Upper lobe of left lung (tissue), 6 donors: ENCODE data around the gene ANKRD11. TPM values are rescaled to one million over a fixed set of nuclear protein-coding genes. Genes with fewer than 3 reads are reported as not detected.
A peak's percentile ranks its signal among the peaks of the same experiment; 100 is the strongest.

Experiments used
- ATAC-seq, 2 donors: fragments of 200-7000 bp; cut with Tn5 transposase; one replicate each; pipeline ENCODE4 v1.9.1; 2022; ENCODE audit warnings: mild to moderate bottlenecking in 2 of 2, moderate library complexity in 2 of 2; ENCODE audit not compliant: low FRiP score in 2 of 2
- DNase-seq, 2 donors: peaks; one replicate each; pipeline ENCODE4 v3.0.0-alpha.2; 2019 to 2020
- H3K27ac ChIP-seq, 4 donors: fragments of 200-600 bp; sonication (generic); one replicate each; pipeline ENCODE4 v1.5.1; 2016 to 2019
- H3K27me3 ChIP-seq, 4 donors: fragments of 200-600 bp; sonication (generic); one replicate each; pipeline ENCODE4 v1.5.1; 2017 to 2019
- H3K36me3 ChIP-seq, 4 donors: fragments of 200-600 bp; sonication (generic); one replicate each; pipeline ENCODE4 v1.5.1; 2016 to 2019
- H3K4me1 ChIP-seq, 4 donors: fragments of 200-600 bp; sonication (generic); one replicate each; pipeline ENCODE4 v1.5.1; 2018 to 2019
- H3K4me3 ChIP-seq, 4 donors: fragments of 200-600 bp; sonication (generic); one replicate each; pipeline ENCODE4 v1.5.1; 2017 to 2019; ENCODE audit warnings: mild to moderate bottlenecking in 2 of 4, moderate library complexity in 1 of 4
- H3K9me3 ChIP-seq, 4 donors: fragments of 200-600 bp; sonication (generic); one replicate each; pipeline ENCODE4 v1.5.1; 2018 to 2019
- EP300 ChIP-seq, 4 donors: sonication (generic); formaldehyde crosslinking; IDR thresholded peaks; one replicate each; pipeline ENCODE4 v1.5.1; 2017; ENCODE audit warnings: antibody characterized with exemption in 4 of 4, control low read depth in 2 of 4
- POLR2A ChIP-seq, 4 donors: fragments of 450-650 bp; IDR thresholded peaks; one replicate each; pipeline ENCODE4 v1.5.1; 2016 to 2017; ENCODE audit warnings: antibody characterized with exemption in 4 of 4, mild to moderate bottlenecking in 2 of 4
- POLR2AphosphoS5 ChIP-seq, 2 donors: sonication (generic); formaldehyde crosslinking; IDR thresholded peaks; one replicate each; pipeline ENCODE4 v1.5.1; 2017; ENCODE audit warnings: antibody characterized with exemption in 2 of 2
- WGBS, 2 donors: methylation state at CpG; one replicate each; pipeline ENCODE4 v1.1.5; 2017 to 2018; 5-methylcytosine and 5-hydroxymethylcytosine counted together
- total RNA-seq, 6 donors: library from RNA; depleted of rRNA in 4 of 6; stranded (reverse); fragments of >200 nt in 4 of 6; gene quantifications; one replicate each; pipeline versions ENCODE4 v1.1.0 to v1.2.1, GENCODE V29; 2016 to 2021
- TF ChIP-seq, protein P1 (sequence below), 6 experiments: fragments of 450-650 bp in 4 of 6; fragments of 200-600 bp in 2 of 6; sonication (generic) in 2 of 6; IDR thresholded peaks; one replicate each; pipeline ENCODE4 v1.5.1; 2016 to 2019; ENCODE audit warnings: antibody characterized with exemption in 6 of 6
- donor health status: DM: no; HTN: no; CAD: no; lungs with moderate emphysema.
- donor health status: DM: no; HTN: yes; CAD: no; lungs with severe emphysema.

The ANKRD11 gene
- total RNA-seq, 6 donors from 2014 or later = 92.4 to 313 (median 134) TPM

- no peak for DNase-seq
Observed at GRCh38 chr16:89312598-89313299, 177.6 kb downstream of the ANKRD11 start.

GRCh38 chr16:89312194-89312593 lies 178.2 kb downstream of the ANKRD11 start:
- Histone ChIP-seq H3K4me3 (no peak overlapping the region), H3K27ac (peak overlapping the region in 1 of 4 donors; percentile 17), H3K9me3 (no peaks in the 10 kb centered on the region), H3K27me3 (no peaks in the 10 kb centered on the region), H3K36me3 (peaks cover 0 to 33% (median 22%) of the 10 kb centered on the region in 4 donors), H3K4me1 (peaks cover 38 to 59% (median 42%) of the 10 kb centered on the region in 4 donors)
- DNase-seq = no peak
- ATAC-seq = no peak
- TF ChIP-seq POLR2A (IDR thresholded peaks at IDR 0.05) (no peak), POLR2AphosphoS5 (IDR thresholded peaks at IDR 0.05) (no peak), EP300 (IDR thresholded peaks at IDR 0.05) (no peak)
- TF ChIP-seq, protein P1, sequence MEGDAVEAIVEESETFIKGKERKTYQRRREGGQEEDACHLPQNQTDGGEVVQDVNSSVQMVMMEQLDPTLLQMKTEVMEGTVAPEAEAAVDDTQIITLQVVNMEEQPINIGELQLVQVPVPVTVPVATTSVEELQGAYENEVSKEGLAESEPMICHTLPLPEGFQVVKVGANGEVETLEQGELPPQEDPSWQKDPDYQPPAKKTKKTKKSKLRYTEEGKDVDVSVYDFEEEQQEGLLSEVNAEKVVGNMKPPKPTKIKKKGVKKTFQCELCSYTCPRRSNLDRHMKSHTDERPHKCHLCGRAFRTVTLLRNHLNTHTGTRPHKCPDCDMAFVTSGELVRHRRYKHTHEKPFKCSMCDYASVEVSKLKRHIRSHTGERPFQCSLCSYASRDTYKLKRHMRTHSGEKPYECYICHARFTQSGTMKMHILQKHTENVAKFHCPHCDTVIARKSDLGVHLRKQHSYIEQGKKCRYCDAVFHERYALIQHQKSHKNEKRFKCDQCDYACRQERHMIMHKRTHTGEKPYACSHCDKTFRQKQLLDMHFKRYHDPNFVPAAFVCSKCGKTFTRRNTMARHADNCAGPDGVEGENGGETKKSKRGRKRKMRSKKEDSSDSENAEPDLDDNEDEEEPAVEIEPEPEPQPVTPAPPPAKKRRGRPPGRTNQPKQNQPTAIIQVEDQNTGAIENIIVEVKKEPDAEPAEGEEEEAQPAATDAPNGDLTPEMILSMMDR (IDR thresholded peaks at IDR 0.05) = no peak
- WGBS, 2 donors = 78 to 89% methylated on average over 10 to 11 of the region's 11 CpGs

More at GRCh38 chr16:89312598-89313299, 177.6 kb downstream of the ANKRD11 start:
- TF ChIP-seq EP300 (IDR thresholded peaks at IDR 0.05) (no peak), POLR2AphosphoS5 (IDR thresholded peaks at IDR 0.05) (no peak), POLR2A (IDR thresholded peaks at IDR 0.05) (no peak)
- TF ChIP-seq, protein P1 (IDR thresholded peaks at IDR 0.05) = no peak
- 95 to 96% methylated on average over 6 to 22 of the region's 22 CpGs for WGBS, 2 donors
- Histone ChIP-seq H3K36me3 (peaks cover 0 to 33% (median 22%) of the 10 kb centered on the region in 4 donors), H3K9me3 (no peaks in the 10 kb centered on the region), H3K27ac (peak overlapping the region in 1 of 4 donors; percentile 17), H3K27me3 (no peaks in the 10 kb centered on the region), H3K4me1 (peaks cover 43 to 64% (median 48%) of the 10 kb centered on the region in 4 donors), H3K4me3 (no peak overlapping the region)
- ATAC-seq = no peak

- Histone ChIP-seq H3K27ac (no peak overlapping the region), H3K27me3 (no peaks in the 10 kb centered on the region), H3K4me3 (no peak overlapping the region), H3K4me1 (peaks cover 32 to 53% (median 36%) of the 10 kb centered on the region in 4 donors), H3K9me3 (no peaks in the 10 kb centered on the region), H3K36me3 (peaks cover 0 to 33% (median 21%) of the 10 kb centered on the region in 4 donors)
- WGBS, 2 donors = 92 to 94% methylated on average over 6 of the region's 6 CpGs
- TF ChIP-seq POLR2A (IDR thresholded peaks at IDR 0.05) = no peak
- DNase-seq (no peak), ATAC-seq (no peak)
Observed at GRCh38 chr16:89311636-89312035, 178.7 kb downstream of the ANKRD11 start.

DNA sequence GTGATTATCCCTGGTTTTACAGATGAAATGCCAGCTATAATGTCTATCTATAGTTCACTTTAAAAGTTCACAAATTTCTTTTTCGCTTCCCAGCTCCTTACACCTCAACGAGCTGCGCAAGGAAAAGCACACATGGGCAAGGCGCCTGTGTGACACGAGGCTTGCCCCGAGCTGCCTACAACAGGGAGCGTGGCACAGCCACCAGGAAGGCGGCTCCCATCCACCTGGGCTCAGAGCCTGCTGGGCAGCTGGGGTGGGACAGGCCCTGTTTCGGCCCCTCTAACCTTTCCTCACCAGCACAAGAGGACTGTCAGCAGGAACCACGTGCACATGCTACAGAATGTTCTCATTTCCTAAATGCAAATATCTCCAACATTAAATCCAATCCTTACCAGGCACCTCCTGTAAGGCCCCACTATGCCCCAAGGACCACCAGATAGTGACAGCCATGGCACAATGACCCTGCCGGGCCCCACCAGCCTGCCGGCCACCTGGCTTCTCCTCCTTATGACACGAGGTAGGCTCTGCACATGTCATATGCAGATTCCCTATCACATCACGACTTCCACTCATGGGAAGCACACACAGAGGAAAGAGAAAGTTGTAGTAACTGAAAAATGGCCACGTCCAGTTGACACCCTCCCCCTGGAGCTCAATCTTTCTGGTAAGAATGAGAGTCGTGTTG lies 180.8 kb downstream of the ANKRD11 start:
- 75 to 89% methylated on average over 16 of the region's 16 CpGs for WGBS, 2 donors
- no peak for TF ChIP-seq POLR2AphosphoS5 (IDR thresholded peaks at IDR 0.05)
- TF ChIP-seq EP300 (IDR thresholded peaks at IDR 0.05) = no peak
- TF ChIP-seq POLR2A (IDR thresholded peaks at IDR 0.05) = no peak
- TF ChIP-seq, protein P1 (IDR thresholded peaks at IDR 0.05) = no peak
- Histone ChIP-seq H3K4me3 (no peak overlapping the region), H3K27me3 (no peaks in the 10 kb centered on the region), H3K27ac (peak overlapping the region in 1 of 4 donors; percentile 7), H3K4me1 (peaks cover 14 to 33% (median 17%) of the 10 kb centered on the region in 4 donors), H3K9me3 (no peaks in the 10 kb centered on the region), H3K36me3 (peaks cover 0 to 32% (median 23%) of the 10 kb centered on the region in 4 donors)
- ATAC-seq = no peak
- no peak for DNase-seq
